SK-N-DZ (cell line): ENCODE data around the gene KMT2B.

Experiments used
- DNase-seq: peaks from one replicate; pipeline ENCODE4 v3.0.0-alpha.2; 2015; ENCODE audit warnings: low spot score

KMT2B gene

GRCh38 chr19:35740423-35741202 lies 22.8 kb downstream of the KMT2B start:
- peak; percentile 98 for DNase-seq

- no peak for DNase-seq
These were observed 23.4 kb downstream of the KMT2B start for GRCh38 chr19:35741203-35741515.

DNA sequence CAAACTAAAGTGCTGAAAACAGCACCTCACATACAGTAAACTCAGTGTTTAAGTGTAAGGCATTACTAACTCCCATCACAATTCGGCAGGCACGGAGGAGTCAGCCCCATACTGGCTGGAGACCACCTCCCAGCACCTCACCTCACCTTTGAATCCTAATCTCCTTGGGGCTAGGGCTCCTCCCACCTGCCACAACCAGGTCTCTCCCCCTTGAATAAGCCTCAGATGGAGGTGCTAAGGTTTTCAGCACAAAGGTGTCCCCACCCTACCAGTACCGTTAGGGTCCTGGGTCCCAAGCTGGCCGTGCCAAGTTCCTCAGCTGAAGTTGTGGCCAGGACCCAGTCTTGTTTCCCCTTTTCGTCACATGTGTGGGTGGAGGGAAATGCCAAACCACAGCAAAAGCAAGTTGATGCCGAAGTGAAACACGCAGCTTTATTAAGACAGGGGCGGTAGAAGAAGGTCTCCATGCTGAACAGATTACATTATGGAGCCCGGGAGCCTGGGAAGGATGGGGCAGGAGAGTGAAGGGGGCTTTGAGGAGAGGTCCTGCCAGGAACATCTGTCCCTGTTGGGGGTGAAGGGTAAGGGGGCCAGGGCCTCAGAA lies 24.4 kb downstream of the KMT2B start, which contains the start of gene IGFLR1:
Gene IGFLR1, minus strand, starts transcription at position 332 of the 604 bp plus-strand sequence. CDS start 1,272 bp downstream, outside the sequence.
- no peak for DNase-seq

DNA sequence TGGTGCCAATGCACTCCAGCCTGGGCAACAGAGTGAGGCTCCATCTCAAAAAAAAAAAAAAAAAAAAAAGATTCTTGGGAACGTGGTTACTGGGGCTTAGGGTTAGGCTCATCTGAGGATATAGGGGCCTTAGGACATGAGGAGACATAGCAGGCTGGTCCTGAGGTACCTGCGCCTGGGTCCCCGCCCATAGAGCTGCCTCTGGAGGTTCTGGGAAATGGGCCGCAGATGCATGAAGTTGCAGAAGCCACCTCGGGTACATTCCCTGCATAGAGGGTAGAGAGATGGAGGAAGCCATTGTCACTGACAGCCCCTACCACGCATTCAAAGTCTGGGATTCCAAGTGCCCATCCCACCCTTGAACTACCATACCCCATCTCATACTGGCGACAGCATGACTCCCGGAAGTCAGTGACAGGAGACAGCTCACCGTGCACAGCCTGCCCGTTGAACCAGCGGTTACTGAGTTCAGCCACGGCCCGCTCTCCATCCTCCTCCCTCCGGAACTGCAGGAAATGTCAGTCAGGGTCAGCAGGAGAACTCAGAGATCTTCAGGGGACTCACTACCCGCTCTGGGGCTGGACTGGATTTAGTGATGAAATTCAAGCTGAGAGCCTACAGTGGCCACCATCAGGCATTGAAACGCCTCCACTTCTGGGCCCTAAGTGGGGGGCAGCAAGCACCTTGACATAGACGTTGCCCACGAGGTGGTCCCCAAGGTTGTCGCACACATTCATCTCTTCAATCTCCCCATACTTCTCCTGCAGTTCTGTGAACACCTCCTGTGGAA lies 26.0 kb downstream of the KMT2B start:
- DNase-seq, result no peak

- DNase-seq, result peak; percentile 96
These were observed 26.9 kb downstream of the KMT2B start for GRCh38 chr19:35744430-35745327.

DNA sequence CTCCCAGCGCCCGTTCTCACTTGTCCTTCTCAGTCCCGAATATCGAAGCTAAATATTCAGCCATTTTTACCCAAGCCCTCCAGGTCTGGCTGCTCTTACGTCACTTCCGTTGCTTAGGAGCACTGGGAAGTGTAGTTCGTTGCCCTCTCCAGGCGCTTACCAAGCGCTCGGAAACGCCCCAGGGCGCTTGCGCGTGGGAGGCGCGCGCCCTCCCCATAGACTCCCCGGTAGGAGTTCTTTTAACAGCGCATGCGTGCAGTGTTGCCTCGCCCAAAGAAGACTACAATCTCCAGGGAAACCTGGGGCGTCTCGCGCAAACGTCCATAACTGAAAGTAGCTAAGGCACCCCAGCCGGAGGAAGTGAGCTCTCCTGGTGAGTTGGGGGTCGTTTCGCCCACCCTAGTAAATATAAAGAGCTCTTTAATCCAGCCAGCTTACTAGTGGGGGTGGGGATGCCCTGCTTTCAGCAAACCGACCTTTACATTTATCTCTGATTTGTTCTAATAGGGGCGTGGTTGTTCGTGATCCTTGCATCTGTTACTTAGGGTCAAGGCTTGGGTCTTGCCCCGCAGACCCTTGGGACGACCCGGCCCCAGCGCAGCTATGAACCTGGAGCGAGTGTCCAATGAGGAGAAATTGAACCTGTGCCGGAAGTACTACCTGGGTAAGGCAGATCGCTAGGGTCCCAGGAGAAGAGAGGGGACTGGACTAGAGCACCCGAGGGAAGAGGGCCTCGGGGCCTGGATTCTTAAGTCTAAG lies 27.7 kb downstream of the KMT2B start, which contains the start of the genes PSENEN and U2AF1L4:
Gene PSENEN, plus strand, starts transcription at position 324 of the 759 bp plus-strand sequence. Its CDS starts 280 bp downstream, at position 604.
Gene U2AF1L4, minus strand, starts transcription at position 91 of the 759 bp plus-strand sequence. Its CDS starts 27 bp downstream, at position 64.
- DNase-seq, result peak; percentile 98

- DNase-seq, result no peak
These were observed 28.3 kb downstream of the KMT2B start for GRCh38 chr19:35746087-35746462.

GRCh38 chr19:35746531-35746930 lies 28.7 kb downstream of the KMT2B start:
- DNase-seq, result no peak

- DNase-seq, result peak; percentile 98
These were observed 30.6 kb downstream of the KMT2B start, which contains the start of gene LIN37 for GRCh38 chr19:35748106-35749020. TSS of gene LIN37 (plus strand) at chr19:35748576. CDS start at chr19:35748725, 149 bp downstream.

GRCh38 chr19:35750167-35750566 lies 32.4 kb downstream of the KMT2B start:
- no peak for DNase-seq

DNA sequence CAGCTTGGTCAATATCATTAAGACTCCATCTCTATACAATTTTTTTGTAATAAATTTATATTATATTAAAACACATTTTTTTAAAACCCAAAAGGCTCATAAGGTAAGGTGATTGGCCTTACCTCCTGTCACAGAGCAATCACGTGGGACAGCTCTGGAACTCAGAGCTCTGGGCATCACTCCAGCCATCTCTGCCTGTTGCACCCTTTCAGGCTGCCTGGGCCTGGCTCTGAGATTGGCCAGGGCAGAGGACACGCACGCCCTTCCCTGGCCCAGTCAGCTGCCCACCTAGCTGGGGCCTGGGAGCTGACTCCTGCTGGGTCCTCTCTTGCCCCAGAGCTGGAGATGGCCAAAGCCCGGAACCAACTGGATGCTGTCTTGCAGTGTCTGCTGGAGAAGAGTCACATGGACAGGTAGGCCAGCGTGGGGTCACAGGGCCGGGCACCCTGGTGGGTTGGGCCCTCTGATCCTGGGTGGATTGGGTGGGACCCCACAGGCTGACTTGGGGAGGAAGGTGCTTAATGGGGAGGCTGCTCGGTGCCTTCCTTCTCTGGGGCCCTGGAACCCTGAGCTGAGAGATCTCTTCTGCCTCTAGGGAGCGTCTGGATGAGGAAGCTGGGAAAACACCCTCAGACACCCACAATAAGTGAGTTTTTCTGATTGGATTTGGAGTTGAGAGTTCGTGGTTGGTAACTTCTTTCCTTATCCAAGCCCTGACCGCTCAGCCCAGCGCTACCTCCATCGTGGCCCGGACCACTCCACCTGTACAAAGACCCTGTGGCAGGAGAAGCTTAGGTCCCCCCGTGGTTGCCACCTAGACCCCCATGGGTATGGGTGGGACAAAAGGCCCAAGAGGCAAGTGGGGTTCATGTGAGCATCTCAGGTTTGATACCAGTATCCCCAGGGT lies 34.3 kb downstream of the KMT2B start:
- no peak for DNase-seq

GRCh38 chr19:35752746-35753350 lies 35.0 kb downstream of the KMT2B start:
- DNase-seq, result no peak

- DNase-seq, result no peak
These were observed 36.0 kb downstream of the KMT2B start for GRCh38 chr19:35753634-35754369.

DNA sequence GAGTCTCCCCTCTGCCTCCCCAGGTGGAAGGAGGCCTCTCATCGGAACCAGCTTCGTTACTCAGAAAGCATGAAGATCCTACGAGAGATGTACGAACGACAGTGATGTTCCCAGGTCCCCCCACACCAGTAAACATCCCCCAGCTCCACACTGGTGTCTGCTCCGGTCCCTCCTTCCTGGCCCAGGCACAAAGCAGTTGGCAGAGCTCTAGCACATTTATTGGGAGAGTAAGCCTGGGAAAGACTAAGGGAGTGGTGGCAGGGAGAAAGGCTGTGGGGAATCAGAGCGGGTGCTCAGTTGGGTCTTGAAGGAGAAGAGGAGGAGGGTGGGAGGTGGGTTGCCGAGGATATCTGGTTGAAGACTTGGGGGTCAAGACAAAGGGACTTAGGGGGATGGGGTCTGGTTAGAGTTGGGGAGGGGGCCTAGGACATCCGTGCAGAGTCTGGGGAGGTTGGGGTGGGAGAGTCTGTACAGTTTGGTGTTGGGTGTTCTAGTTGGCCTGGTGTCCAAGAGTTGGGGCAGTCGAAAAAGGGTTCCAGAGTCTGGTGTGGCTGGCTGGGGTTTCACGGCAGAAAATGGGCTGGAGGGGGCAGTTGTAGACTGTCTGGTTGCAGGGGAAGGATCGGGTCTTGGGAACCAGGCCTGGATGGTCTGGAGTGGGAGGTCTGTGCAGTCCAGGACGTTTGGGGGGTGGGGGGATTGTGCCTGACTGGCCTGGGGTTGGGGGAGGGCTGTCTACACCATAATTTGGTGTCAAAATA lies 36.7 kb downstream of the KMT2B start:
- no peak for DNase-seq

DNA sequence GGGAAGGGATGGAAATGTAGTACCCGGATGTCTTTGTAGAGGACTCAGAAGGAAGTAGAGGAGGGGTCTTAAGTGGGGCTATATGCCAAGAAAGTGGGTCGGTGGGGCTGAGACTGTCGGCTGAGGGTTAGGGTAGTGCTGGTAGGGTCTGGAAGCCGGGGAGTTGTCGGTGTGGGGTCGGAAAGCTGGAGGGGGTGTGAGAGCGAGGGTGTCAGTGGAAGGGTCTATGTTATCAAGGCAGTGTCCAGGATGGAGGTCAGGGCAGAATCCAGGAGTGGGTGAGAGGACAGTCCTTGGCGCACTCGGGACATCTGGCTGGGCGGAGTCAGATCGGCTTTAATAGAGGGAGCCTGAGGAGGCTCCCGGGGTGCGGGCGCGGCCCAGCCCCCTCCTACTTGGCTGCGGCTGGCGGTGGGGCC lies 37.3 kb downstream of the KMT2B start:
- DNase-seq, result no peak
